Measurements from ENCODE around the gene PPM1N. TPM values are rescaled to one million over a fixed set of nuclear protein-coding genes. Genes with fewer than 3 reads are reported as not detected.
"Not testable (repeated sequence)": the region's sequence is repeated elsewhere in the genome, so short reads cannot be mapped to it uniquely, and the experiment has no call there.

The PPM1N gene
- total RNA-seq, 1 experiment from 2014 or later, result 2.0 TPM

DNA sequence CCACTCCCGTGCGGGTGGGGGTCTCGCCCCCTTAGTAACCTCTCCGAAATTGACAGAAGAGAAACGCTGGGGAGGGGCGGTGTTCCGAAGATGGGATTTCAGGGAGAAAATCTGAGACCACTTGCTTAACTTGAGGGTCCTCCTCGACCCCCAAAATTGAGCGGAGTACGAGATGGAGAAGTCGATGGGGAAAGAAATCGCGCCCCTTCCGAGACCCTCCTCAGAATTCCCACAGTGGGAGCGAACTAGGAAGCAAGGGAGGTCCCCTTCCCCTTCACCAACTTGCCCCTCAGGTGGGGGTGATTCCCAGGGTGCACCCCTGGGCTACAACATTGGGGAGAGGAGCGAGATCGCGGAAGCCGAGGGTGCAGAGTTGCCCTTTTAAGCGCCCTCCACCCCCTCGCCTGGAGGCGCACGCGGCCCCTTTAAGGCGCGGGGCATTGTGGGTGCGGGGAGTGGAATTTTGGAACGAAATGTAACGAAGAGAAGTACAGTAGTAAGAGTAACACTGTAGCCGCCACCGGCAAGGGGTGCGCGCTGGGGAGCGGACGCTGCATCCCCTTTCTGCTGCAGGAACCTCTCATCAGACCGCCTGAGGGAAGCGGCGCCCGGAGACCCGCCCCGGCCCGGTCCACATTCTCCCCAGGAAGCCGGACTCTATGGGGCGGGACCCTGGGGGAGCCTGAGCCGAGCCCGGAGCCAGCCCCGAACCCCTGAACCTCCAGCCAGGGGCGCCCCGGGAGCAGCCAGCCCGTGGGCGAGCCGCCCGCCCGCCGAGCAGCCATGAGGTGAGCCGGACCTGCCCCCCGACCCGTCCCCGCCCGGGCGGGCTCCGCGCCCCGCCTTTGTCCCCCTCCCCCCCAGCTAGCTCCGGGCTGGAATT lies 9.0 kb downstream of the PPM1N start, which contains the start of gene VASP:
Gene VASP, plus strand, starts transcription at position 491 of the 883 bp plus-strand sequence. Its CDS starts 293 bp downstream, at position 784.
- peak; percentile 75 for DNase-seq (ENCODE audit: extremely low read depth, low read depth)

DNA sequence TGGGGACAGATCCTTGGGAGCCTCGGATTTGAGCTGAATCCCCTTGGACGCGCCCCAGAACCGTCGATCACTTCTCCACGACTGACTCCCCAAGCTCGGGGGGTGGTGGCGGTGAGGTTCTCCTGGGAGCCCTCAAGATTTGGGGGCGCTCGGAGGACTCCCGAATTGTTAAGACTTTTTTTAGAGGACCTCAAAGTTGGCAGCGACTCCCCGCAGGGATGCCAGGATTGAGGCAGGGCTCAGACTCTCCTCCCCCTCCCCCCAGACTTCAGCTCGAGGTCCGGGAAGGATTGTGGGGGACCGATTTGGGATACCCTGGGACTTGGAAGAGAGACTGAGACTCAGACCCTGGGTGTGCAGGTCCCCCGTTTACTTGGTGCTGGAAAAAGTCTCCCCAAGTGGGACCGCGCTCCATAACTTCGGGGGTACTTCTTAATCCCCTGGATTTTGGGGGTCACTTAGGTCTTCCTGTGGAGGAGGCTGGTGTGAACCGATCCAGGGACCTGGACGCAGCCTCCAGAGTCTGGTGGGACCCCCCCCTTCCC lies 9.7 kb downstream of the PPM1N start:
- no peak for DNase-seq (ENCODE audit: extremely low read depth, low read depth)

DNA sequence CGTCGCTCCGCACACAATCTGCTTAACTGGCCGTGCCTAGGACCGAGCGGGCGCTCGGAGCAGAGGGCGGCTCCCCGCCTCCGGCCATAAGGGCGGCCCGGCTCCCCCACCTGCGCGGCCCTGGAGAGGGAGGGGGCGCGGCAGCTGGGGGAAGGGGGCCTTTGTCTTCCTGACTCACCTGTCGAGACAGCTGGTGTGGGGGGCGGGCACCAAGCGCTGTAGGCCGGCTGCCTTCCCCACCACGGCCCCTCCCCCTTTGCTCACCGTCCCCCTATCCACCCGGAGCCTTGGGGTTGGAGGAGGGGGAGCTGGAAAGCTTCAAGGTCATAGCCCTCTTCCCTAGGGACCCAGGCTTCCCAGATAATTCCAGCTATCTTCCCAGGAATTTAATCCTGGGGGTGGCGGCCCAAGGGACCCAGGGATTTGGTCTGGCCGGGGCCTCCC lies 10.2 kb downstream of the PPM1N start:
- no peak for DNase-seq (ENCODE audit: extremely low read depth, low read depth)

DNA sequence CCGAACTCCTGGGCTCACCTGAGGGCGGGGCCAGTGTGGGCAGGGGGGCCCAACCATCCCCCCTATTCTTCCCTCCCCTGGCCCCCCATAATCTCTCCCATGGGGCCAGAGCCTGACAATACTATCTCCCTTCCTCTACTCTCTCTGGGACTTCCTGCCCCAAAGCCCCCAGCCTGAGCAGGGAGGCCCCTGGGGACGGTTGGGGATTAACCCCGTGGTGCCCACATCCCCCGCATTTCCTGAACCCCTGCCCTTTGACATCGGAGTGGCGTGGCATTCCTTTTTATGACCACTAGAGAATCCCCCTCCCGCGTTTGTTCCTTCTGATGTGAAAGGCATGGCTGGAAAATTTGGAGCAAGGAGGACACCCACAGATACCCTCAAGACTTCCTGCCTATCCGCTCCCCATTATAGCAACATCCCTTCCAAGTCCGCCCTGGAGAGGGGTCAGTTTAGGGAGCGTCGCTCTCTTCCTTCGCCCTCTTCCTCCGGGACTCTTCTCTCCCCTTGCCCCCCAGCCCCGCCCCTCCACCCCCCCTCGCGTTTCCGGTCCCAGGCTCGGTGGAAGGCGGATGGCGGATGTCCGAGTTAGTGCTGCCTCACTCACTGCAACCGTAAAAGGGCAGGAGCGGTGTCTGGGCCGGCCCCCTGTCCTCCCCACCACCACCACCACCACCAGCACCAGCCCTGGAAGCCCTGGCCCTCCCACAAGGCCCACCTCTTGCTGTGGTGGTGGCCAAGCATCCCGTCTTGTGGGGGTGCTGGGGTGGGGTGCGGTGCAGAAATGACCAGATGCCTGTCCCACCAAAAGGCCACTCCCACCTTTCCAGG lies 10.8 kb downstream of the PPM1N start:
- no peak for DNase-seq (ENCODE audit: extremely low read depth, low read depth)

DNA sequence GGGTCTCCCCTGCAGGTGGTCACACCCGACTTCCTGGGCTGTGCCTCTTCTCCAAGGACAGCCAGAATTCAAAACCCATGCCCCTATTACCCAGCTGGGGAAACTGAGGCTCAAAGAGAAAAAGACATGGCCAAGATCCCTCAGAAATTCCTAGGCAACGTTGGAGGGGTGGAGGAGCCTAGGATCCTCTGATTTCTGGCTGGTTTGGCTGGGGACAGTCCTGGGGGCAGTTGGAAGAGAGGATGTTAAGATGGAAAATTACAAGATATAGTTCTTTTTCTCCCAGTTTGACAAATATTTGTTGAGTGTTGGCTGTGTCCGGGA lies 11.4 kb downstream of the PPM1N start:
- DNase-seq (ENCODE audit: extremely low read depth, low read depth), result no peak

DNA sequence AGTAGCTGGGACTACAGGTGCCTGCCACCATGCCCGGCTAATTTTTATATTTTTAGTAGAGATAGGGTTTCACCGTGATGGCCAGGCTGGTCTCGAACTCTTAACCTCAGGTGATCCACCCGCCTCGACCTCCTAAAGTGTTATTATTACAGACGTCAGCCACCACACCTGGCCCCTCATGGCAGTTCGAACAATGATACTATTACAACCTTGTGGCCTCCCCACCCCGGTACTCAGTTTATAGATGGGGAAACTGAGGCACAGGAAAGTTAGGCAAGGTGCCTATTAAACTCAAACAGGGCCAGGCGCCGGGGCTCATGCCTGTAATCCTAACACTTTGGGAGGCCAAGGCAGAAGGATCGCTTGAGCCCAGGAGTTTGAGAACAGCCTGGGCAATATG lies 12.1 kb downstream of the PPM1N start:
- DNase-seq (ENCODE audit: extremely low read depth, low read depth), result not testable (repeated sequence)

DNA sequence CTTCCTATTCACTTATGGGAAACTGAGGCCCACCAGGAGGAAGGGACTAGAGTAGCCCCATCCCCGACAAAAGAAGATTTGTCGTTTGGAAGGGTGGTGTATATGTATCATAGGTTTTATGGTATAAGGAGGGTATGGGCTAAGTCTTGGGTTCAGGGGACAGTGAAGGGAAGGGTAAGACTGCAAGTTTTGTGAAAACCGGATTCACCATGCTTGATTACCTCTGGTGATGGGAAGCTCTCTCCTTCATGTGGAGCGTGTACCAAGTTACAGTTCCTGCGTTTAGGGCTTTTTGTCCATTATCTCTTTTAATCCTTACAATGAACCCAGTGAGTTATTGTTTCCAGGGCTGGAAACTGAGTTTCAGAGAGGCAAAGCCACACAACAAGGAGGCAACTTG lies 12.8 kb downstream of the PPM1N start:
- DNase-seq (ENCODE audit: extremely low read depth, low read depth), result no peak

DNA sequence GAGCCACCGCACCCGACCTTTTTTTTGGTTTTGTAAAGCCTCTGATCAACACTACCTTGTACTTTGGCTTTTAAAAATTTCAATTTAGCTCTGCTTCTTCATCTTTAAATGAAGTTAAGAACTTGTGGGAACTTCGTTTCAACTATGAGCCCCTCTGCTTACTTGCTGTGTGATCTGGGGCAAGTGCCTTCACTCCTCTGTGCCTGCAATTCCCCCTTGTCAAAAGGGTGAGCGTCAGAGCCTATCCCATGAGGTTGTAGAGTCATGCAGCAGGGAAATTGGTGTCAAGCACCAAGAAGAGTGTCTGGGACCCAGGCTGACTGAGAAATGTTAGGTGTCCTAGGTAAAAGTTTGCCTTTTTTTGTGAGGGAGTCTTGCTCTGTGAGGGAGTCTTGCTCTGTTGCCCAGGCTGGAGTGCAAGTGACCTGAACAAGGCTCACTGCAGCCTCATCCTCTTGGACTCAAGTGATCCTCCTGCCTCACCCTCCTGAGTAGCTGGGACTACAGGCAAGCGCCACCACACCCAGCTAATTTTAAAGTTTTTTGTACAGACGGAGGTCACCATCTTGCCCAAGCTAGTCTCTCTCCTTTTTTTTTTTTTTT lies 14.7 kb downstream of the PPM1N start:
- no peak for DNase-seq (ENCODE audit: extremely low read depth, low read depth)

DNA sequence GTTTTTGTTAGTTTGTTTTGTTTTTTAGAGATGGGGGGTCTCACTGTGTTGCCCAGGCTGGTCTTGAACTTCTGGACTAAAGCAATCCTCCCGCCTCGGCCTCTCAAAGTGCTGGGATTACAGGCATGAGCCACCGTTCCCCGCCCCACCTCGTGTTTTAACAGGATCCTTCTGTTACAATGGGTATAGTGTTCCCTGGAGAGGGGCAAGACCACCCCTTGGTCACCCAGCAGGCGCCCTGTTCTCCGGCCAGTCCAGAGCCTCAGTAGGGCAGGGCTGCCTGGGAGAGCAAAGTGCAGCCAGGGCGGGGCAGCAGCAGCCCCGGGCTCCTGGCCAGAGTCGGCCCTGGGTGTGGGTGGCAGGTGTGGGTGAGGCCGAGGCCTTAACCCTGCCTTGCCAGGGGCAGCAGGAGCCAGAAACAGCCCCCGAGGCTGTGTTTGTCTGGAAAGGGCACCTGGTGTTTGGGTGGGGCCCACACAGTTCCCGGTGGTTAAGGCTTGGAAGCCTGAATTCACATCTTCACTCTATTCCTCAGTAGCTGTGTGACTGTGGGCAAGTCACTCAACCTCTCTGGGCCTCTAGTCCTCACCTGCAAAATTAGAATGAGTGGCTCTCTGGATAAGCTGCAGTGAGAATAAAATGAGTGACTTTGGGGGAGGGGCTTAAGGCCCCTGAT lies 16.3 kb downstream of the PPM1N start:
- DNase-seq (ENCODE audit: extremely low read depth, low read depth), result no peak

DNA sequence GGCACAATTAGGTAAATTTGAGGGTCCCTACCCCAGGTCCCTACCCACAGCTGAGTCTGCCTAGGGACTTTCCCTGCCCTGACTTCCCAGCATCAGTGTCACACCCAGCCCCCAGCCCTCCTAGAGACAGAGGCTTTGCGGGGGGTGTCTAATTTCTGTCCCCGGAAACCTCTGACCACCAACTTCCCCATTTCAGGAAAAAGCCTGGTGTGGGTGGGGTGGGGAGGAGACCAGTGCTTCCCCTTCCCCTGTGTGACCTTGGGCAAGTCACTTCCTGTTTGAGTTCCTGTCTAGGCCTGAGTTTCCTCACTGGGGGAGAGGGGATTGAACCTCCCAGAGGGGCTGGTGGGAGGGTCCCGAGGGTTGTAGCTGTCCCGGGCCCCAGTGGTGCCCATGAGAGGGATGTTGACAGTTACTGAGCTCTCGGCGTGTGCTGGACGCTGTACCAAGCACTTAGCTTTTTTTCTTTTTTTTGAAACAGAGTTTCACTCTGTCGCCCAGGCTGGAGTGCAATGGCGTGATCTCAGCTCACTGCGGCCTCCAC lies 16.9 kb downstream of the PPM1N start:
- DNase-seq (ENCODE audit: extremely low read depth, low read depth), result no peak

DNA sequence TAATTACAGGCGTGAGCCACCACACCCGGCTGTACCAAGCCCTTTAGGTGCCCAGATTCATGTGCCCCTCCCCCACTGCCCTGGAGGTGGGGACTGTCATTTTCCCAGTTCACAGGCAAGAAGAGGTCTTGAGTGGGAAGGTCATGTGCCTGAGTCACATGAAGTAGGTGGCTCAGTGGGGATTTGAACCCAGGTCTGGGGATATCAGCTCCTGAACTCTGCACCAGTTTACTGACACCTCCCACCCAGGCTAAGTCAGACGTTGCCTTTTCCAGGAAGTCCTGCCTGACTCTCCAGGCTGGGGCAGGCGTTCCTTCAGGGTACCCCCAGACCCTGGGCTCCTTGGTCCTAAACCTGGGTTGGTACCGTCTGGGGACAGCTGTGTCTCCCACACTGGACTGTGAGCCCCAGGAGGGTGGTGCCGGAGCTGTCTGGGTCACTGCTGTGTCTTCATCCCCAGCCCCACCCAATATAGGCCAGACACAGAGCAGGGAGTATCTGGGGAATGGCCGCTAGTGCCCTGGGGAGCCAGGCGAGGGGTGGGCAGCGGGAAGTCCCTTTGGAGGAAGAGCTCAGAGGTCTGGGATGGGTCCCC lies 17.7 kb downstream of the PPM1N start:
- no peak for DNase-seq (ENCODE audit: extremely low read depth, low read depth)

DNA sequence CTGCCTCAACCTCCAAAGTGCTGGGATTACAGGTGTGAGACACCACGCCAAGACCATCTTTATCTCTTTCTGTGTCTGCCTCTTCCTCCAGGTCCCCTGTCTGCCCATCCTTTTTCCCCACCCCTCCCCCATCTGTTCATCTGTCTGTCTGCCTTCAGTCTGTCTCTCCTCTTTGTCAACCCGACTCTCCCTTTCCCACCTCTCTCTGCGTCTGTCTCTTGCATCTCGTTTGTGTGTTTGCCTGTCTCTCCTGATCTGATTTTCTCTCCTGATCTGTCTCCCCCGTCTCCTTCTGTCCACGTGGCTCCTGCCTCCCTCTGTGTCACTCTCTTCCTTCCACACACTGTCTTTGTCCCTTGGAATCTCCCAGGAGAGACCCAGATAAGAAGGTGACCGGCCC lies 19.0 kb downstream of the PPM1N start:
- DNase-seq (ENCODE audit: extremely low read depth, low read depth), result no peak

DNA sequence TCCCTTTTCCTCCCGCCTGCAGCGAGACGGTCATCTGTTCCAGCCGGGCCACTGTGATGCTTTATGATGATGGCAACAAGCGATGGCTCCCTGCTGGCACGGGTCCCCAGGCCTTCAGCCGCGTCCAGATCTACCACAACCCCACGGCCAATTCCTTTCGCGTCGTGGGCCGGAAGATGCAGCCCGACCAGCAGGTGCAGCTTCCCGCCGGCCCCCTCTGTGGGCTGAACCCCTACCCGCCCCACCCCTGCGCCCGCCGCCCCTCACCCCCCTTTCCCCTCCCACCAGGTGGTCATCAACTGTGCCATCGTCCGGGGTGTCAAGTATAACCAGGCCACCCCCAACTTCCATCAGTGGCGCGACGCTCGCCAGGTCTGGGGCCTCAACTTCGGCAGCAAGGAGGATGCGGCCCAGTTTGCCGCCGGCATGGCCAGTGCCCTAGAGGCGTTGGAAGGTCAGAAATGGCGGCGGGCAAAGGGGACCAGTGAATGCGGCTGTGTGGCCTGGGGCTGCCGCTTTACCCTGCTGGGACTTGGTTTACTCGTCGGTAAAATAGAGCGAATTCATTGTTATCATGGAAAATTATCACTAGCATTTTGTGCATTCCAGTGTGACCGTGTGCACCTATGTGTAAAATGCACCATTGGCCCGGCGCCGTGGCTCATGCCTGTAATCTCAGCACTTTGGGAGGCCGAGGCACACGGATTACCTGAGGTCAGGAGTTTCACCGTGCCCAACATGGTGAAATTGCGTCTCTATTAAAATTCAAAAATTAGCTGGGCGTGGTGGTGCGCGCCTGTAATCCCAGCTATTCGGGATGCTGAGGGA lies 19.6 kb downstream of the PPM1N start:
- no peak for DNase-seq (ENCODE audit: extremely low read depth, low read depth)

DNA sequence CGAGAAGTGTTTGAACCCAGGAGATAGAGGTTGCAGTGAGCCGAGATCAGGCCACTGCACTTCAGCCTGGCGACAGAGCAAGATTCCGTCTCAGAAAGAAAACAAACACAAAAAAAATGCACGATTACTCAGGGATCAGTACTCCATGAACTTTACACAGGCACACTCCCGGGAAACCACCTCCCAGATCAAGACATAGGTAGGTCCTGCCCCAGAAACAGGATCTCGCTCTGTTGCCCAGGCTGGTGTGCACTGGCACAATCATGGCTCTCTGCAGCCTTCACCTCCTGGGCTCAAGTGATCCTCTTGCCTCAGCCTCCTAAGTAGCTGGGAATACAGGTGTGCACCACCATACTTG lies 20.2 kb downstream of the PPM1N start:
- no peak for DNase-seq (ENCODE audit: extremely low read depth, low read depth)

DNA sequence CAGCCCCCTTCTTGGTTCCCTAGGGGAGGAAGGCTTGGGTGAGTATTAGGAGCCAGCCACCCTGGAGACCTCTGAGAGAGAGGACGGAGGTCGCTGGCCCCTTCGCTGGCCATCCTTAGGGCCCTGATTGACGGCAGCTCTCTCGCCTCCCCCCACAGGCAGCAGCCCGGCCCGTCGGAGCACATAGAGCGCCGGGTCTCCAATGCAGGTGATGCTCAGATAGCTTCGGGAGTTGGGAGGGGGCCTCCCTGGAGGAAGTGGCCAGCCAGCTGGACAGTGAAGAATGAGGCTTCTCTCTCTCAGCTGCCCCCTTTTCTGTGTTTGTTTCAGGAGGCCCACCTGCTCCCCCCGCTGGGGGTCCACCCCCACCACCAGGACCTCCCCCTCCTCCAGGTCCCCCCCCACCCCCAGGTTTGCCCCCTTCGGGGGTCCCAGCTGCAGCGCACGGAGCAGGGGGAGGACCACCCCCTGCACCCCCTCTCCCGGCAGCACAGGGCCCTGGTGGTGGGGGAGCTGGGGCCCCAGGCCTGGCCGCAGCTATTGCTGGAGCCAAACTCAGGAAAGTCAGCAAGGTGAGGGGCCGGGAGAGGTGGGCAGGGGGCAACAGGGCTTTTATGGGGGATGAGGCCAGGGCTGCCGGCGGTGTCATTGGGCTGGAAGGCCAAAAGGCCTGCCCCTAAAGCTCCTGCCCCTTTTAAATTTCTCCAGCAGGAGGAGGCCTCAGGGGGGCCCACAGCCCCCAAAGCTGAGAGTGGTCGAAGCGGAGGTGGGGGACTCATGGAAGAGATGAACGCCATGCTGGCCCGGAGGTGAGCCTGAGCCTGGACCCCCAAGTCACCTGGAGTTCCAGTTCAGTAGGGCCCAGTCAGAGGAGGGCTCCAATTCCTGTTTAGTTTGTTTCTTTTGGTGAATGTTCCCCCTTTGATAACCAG lies 24.0 kb downstream of the PPM1N start:
- DNase-seq (ENCODE audit: extremely low read depth, low read depth), result no peak

DNA sequence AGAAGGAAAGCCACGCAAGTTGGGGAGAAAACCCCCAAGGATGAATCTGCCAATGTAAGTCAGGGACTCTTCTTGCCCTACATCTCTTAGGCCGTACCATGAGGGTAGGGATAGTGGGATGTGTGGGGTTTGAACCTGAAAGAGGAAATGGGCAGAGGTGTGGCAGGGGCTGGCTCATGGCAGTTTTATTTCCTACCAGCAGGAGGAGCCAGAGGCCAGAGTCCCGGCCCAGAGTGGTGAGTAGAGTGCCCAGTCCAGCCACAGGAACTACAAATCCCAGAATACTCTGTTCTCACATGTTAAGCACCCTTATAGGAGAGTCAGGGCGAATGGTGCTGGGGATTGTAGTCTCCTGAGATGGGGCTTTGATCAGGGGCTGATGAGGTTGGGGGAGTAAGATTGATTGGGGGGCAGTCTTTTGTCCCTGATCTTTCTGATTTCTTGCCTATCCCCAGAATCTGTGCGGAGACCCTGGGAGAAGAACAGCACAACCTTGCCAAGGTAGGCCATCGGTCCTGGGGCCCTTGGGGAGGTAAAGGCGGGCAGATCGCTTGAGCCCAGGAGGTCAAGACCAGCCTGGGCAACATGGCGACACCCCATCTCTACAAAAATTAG lies 25.5 kb downstream of the PPM1N start:
- peak; percentile 84 for DNase-seq (ENCODE audit: extremely low read depth, low read depth)

DNA sequence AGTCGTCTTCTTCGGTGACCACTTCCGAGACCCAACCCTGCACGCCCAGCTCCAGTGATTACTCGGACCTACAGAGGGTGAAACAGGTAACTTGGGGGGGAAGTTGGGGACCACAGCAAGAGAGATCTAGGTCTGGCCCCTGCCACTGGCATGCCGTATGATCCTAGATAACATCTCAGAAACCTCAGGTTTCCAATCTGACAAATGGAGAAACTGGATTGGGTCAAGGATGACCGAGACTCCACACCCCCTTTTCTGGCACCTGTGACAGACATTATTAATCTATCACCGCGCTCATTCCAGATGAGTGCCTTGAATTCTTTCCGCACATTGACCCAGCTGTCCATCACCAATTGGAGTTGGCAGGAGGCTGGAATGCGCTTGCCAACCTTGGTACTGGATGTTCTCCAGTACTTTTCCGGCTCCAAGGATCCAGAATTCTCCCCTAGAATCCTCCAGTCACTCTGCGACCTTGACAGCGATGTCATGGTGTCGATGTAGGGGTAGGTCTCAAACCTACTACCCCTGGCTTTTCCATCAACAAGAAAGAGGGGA lies 26.4 kb downstream of the PPM1N start:
- no peak for DNase-seq (ENCODE audit: extremely low read depth, low read depth)
